HL-60 (cell line): Measurements from ENCODE around the gene DCAF7.

Experiments
- CTCF ChIP-seq: IDR thresholded peaks from one replicate; pipeline ENCODE4 v1.5.1; 2011; ENCODE audit warnings: low read length, control low read depth, inconsistent platforms; ENCODE audit not compliant: insufficient read depth
- POLR2AphosphoS5 ChIP-seq: IDR thresholded peaks from 2 replicates; pipeline ENCODE4 v1.6.1; 2012; ENCODE audit warnings: low read depth

DNA sequence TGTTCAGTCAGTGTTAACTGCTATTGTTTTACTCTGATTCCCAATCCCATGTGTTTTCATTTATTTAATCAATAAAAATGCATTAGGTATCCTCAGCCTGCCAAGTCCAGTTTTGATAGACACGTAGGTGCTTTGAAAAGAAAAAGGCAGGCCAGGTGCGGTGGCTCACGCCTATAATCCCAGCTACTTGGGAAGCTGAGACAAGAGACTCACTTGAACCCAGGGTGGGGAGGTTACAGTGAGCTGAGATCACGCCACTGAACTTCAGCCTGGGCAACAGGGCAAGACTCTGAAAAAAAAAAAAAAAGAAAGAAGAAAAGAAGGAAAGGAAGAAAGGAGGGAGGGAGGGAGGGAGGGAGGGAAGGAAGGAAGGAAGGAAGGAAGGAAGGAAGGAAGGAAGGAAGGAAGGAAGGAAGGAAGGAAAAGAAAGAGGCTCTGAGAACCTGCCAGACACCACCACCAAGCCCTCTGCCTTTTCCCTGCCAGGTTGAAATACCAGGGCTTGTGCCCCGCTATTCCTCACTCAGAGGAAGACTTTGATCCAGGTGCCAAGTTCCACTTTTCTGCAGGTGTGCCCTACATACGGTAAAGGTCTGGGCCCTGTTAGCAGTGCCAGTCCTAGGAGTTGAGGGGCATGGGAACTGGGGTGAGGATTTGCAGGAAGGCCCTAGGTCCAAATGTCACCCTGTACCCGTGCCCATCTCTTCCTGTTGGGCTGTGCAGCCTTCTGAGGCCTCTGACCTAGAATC, 37.2 kb upstream of the DCAF7 start:
- TF ChIP-seq CTCF: no peak
- TF ChIP-seq POLR2AphosphoS5: no peak
